GM10847 (cell line): ENCODE data around the gene HP1BP3.

Experiments used
- POLR2A ChIP-seq: IDR thresholded peaks from 2 replicates; pipeline ENCODE4 v1.6.1; 2011; ENCODE audit not compliant: insufficient read length; ENCODE audit errors: extremely low read depth

HP1BP3 gene

GRCh38 chr1:20697563-20697962 lies 89.5 kb downstream of the HP1BP3 start:
- TF ChIP-seq POLR2A = no peak

- no peak for TF ChIP-seq POLR2A
Measured at GRCh38 chr1:20696397-20697333, 90.4 kb downstream of the HP1BP3 start.

GRCh38 chr1:20695515-20695914 lies 91.6 kb downstream of the HP1BP3 start:
- TF ChIP-seq POLR2A = no peak

- TF ChIP-seq POLR2A = no peak
Measured at GRCh38 chr1:20693623-20694022, 93.5 kb downstream of the HP1BP3 start.
